H1 (cell line): Measurements from ENCODE around the gene DENND1A. TPM values are rescaled to one million over a fixed set of nuclear protein-coding genes. Genes with fewer than 3 reads are reported as not detected.

Source experiments
- ASH2L ChIP-seq: fragments of 200-600, 300-600 bp; sonication (generic); IDR thresholded peaks from one replicate; pipeline ENCODE4 v1.7.1; 2017; ENCODE audit warnings: low read length
- RNF2 ChIP-seq: fragments of 200-900, 300-1000 bp; sonication (generic); IDR thresholded peaks from 2 replicates; pipeline ENCODE4 v1.7.1; 2016; ENCODE audit warnings: borderline replicate concordance, low read depth, mild to moderate bottlenecking, antibody characterized with exemption, low read length; ENCODE audit not compliant: poor library complexity, severe bottlenecking; ENCODE audit errors: missing control alignments
- polyA plus RNA-seq, 7 experiments: library from polyadenylated mRNA; depleted of rRNA in 3 of 7; stranded (reverse) in 5 of 7; unstranded in 2 of 7; fragments of >200 nt in 5 of 7; fragments of 200-250 nt in 2 of 7; gene quantifications; 1 replicate in 5 of 7; 2 replicates in 1 of 7; 4 replicates in 1 of 7; pipeline versions ENCODE4 v1.2.1 to v1.2.3, GENCODE V29; 2011 to 2013; ENCODE audit warnings: missing spikeins in 2 of 7, mixed read lengths in 2 of 7
- total RNA-seq: library from RNA; stranded (reverse); fragmentation: NEBNext Ultra II Directional; extraction: Animal tissue kit (Norgen Biotek cat#: 25700); gene quantifications from 2 replicates; pipeline ENCODE4 v1.2.1, GENCODE V29; 2021

The DENND1A gene
- total and polyA plus RNA-seq, 2 of the 8 experiments (the other 6 are each of a cell fraction or from before 2014, with no cell fraction given): 24.1 to 26.4 TPM

- no peak for TF ChIP-seq RNF2
- TF ChIP-seq ASH2L: no peak
Measured at GRCh38 chr9:123832176-123832575, 97.8 kb downstream of the DENND1A start (continued).
